GM21360 (cell line): Measurements from ENCODE around the gene MTCH1.
"Not testable (repeated sequence)": the region's sequence is repeated elsewhere in the genome, so short reads cannot be mapped to it uniquely, and the experiment has no call there.

Experiments used
- ATAC-seq: cut with Tn5 transposase; IDR thresholded peaks from one replicate; pipeline ENCODE4 v1.9.1; 2021; ENCODE audit warnings: mild to moderate bottlenecking, moderate library complexity; ENCODE audit not compliant: unreplicated experiment

MTCH1 gene

GRCh38 chr6:36999061-36999750 lies 13.2 kb upstream of the MTCH1 start:
- ATAC-seq, result no peak

- no peak for ATAC-seq
Measured at GRCh38 chr6:36998723-36999038, 12.7 kb upstream of the MTCH1 start.

GRCh38 chr6:36997811-36998722 lies 12.1 kb upstream of the MTCH1 start:
- no peak for ATAC-seq

GRCh38 chr6:36990401-36990800 lies 4.4 kb upstream of the MTCH1 start:
- not testable (repeated sequence) for ATAC-seq

DNA sequence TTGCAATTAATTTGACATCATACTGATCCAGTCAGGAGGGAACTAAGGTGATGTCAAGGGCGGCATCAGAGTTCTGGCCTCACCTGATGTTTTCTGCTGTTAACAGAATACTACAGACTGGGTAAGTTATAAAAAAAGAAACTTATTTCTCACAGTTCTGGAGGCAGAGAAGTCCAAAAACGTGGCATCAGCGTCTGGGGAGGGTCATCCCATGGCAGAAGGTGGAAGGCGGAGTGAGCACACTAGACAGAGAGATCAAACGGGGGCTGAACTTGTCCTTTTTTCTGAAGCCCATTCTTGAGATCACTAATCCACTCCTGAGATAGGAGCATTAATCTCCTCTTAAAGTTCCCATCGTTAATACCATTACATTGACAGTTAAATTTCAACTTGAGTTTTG lies 3.3 kb upstream of the MTCH1 start:
- no peak for ATAC-seq

DNA sequence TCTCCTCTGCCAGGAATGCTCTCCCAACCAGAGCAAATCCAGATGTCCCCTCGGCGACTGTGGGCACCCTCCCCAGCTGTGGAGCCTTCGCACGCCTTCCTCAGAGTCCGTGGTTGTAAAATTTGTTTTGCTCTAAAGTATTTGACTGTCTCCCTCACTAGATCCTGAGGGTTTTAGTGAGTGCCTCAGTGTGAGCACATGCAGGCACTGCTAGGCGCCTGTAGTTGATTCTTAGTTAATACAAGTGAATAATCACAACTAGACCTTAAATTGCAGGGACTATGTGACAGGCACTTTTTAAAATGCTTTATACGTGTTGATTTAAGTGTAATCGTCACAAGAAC lies 680 bp upstream of the MTCH1 start:
- ATAC-seq, result peak; percentile 3

DNA sequence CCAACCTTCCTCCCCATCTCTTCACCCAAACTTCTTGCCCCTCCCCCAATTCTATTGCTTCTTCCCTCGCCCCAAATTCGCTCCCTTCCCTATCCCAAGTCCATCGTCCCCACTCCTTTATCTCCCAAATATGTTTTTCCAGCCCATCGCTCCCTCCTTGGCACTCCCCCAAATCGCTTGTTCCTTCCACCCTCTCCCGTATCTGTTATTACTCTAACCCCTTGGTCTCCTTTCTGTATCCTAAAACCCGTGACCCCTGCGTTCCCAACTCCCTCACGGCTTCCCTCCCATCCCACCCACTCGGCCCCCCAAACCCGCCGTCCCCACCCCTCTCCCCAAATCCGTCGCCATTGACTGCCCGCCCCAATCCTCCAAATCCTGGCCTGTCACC lies 584 bp downstream of the MTCH1 start:
- ATAC-seq, result no peak

DNA sequence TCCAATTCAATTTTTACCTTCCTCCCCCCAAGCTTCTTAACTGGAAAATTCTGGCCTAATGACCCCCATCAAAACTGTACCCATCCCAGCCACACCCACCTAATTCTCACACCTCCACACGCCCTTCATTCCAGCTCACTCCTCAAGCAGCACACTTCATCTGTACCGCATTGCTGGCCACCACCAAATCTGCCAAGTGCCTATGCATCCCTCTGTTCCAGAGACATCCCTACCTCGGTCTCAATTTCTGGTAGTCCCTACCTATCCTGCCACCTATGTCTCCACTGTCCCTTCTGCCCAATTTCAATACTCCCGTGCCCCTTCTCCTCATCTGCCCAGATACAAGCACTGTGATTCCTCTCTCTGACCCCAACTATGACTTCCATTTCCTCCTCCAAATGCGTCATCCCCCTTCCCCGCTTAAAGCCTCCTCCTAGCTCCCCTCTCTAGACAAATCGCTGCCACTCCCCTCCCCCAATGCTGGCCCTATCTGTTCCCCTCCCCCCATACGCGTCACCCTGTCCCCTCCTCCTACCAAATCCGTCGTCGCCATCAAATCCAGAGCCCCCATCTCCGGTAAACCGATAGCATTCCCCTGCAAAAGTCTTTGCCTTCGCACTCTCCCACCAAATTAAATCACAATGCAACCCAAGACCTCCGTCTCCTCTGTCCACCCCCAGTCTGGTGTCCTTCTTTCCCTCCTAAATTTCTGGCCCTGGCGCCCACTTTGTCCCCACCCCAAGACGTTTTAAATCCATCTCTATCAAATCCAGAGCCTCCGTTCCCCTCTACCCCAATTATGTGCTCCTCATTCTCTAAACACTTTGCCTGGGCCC lies 1.2 kb downstream of the MTCH1 start:
- ATAC-seq, result no peak

DNA sequence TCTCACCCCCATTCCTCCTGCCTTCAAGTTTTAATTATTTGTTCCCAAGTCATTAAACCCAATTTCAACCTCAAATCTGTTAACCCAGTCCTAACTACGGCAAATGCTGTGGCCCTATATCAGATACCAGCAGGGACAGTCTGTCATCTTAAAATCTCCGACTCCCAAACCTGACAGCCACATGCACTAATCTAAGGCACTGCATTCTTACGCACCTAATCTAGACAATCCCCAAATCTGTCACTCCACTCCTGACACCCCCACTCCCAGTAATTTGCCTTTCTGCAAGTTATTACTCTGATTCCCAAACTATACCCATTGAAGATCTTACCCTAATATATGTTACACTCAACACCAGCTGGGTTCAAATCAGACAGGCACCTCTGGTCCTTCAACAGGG lies 2.5 kb downstream of the MTCH1 start:
- no peak for ATAC-seq

DNA sequence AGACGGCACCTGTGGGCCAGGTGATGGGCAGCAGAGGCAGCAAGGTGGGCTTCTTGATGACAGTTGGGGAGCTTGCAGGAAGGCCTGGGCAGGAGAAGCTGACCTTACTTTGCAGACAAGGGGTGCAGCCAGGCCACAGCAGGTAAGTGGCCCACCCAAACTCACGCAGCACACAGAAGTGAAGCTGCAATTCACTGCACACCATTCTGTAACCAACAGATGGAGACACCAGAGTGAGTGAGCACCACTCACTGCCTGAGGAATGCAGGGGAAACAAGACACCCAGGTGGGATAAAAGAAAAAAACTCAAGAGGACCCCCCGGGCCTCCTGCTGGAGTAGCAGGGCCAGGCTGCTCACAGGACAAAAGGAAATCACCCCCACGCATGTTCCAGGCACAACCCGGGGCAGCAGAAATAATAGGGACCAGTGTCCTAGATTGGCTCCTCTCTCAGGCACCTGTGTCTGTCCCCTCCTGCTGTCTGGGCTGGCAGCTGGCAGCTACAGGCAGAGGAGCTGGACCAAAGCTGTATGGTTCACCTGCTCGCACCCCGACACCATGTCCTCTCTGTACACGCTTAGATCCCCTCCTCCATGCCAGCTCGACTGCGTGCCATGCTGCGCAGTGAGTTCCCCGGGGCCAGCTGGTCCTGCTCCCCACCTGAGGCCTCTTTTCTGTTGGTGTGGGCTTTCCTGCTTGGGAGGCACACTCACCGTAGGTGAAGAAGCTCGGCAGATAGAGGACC lies 4.9 kb downstream of the MTCH1 start:
- ATAC-seq, result no peak

DNA sequence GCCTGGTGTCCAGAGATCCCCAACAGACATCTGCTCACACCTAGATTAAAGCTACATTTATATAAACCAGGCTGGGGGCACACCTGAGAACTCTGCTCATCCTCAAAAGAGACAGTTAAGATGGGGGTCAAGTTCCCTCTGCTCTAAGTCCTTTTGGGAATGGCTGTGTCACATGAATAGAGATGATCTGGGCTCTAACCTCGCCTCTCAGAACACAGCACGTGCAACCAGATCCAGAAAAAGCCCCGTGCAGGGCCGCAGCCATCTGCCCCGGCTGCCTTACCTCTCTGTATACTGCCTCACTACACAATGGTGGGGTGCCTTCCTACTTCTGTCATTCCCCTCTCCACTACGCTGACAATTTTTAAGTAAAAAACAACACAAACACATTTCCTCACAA lies 5.9 kb downstream of the MTCH1 start:
- ATAC-seq, result no peak

DNA sequence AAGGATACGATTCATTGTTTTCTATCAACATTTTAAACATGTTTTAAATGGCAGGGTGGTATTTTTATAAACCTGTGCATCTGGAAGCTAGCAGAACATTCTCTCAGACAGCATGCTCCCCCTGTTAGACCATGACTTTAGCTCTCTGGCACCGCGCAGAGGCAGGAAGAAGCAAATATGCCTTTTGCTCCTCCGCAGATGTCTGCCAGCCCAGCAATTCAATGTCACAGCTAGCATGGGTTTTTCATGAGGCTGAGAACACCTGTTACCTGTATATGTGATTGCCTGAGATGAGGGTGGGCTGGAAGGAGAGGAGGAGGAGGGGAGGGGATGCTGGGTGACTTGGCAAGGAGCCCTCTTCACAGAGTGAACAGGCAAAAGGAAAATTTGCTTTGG lies 6.7 kb downstream of the MTCH1 start:
- no peak for ATAC-seq

DNA sequence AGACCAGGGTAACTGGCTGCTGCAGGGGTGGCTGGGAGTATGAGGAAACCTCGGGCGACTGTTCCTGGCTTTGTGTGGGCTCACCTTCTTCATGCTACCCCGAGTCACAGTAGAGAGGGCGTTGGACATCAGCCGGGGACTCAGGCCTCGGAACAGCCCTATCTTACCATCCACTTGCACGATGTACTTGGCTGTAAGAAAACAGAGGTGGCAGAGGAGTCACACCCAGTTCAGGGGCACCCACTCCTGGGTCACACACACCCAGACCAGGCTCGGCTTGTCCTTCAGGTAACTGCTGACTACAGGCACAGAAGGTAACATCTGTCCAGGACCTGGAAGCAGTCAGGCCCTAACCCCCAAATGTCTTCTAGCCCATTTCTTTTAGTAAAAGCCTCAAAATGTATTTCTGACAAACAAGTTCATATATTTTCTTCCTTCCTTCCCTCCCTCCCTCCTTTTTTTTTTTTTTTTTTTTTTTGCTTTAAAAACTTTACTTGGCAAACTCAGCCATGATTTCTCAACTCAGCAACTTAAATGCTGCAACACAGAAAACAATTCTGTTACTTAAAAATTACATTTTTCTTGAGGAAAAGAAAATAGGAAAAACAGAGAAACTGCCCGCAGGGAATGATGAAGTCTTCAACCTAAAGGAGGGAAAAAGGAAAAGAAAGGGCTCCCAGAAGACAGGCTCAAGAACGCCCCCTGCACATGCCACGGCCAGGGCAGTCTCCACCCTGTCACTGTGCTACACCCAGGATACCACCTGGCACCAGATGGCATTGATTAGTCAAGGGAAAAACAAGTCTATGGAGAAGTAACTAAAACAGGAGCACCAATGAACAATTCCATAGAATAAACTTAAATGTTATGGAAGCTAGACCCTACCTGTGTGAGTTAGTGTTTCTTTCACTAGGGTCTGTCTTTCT lies 7.3 kb downstream of the MTCH1 start:
- no peak for ATAC-seq

- ATAC-seq, result no peak
Measured at GRCh38 chr6:36977470-36977941, 8.5 kb downstream of the MTCH1 start.

DNA sequence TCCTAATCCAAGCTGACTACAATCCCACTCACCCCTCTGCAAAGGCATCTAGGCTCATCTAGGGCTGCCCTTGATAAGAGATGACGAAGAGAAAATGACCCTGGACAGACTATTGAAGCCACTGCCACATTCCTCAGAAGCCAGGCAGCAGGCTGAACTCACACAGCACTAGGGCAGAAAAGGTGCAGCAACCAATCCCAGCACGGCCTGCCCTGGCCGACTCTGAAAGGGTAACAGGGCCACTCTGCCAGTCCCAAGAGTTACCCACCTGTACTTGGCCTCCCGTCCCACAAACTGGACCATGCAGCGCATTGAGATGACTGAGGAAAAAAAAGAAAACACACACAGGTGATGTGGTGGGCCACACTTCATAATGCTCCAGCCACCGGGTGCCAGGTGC lies 9.1 kb downstream of the MTCH1 start:
- no peak for ATAC-seq

DNA sequence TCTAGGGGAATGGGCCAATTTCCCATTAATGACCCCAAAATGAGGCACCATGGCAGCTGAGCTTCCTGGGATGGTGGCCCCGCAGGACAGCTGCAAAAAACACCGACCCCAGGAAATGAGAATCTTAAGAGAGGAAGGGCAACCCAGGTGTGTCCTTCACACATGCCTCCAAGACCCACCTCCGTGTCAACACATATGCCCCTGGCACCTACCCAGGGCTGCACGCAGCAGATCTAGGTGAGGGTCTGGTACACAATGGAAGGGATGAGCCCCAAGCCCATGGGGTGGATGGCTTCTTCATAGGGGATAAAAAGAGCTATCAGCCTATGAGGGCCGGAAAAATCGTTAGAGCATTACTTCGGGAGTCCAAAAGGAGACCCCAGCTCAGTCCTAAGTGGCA lies 9.5 kb downstream of the MTCH1 start:
- ATAC-seq, result no peak

- no peak for ATAC-seq
Measured at GRCh38 chr6:36976007-36976264, 10.1 kb downstream of the MTCH1 start.

DNA sequence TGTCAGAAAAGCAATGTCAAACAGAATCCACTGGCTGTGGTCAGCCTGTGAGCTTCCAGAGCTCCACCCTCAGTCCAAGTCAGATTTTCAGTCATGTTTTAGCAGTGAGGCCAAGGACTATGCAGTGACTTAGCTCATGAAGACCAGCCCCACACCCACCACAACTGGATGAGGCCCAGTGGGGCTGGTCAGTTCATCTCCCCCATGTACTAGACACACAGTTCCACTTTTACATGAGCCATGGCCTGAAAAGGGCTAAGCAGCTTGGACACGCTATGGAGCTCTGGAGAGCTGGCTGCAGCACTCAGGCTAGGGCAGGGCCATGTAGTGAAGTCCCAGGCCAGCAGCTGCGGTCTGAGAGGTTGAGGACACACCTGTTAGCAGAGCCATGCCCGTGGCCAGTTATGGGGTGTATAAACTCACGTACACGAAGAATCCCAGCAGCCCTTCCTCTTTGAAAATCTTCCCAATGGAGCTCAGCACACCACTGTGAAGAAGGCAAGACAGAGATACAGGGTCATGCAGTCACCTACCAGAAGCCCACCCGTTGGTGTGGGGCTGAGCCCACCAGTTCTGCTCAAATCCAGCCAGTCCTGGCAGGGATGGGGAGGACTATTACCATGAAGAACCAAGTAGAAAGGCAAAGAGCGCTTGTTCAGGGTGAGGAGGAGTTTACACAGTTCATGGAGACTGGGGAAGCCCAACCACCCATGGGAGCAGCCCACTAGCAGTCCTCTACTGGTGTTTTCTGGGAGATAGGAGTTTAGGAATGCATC lies 10.6 kb downstream of the MTCH1 start:
- ATAC-seq, result no peak

GRCh38 chr6:36973647-36974046 lies 12.3 kb downstream of the MTCH1 start:
- ATAC-seq, result no peak
